ENCODE data around the gene ALAS1.

DNA sequence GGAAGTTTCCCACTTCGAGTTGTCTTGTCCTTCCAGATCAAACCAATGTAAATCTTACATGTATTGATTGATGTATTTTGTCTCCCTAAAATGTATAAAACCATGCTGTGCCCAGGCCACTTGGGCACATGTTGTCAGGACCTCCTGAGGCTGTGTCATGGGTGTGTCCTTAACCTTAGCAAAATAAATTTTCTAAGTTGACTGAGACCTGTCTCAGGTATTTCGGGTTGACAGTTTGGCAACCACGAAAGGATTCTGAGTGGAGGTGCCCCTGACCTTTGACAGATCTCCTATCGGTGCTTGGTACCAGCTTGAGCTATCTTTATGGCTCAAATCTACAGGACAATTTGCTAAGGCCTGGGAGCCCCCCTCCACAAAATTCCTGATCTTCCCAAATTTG, 42.0 kb upstream of the ALAS1 start:
- TF ChIP-seq, protein P1, sequence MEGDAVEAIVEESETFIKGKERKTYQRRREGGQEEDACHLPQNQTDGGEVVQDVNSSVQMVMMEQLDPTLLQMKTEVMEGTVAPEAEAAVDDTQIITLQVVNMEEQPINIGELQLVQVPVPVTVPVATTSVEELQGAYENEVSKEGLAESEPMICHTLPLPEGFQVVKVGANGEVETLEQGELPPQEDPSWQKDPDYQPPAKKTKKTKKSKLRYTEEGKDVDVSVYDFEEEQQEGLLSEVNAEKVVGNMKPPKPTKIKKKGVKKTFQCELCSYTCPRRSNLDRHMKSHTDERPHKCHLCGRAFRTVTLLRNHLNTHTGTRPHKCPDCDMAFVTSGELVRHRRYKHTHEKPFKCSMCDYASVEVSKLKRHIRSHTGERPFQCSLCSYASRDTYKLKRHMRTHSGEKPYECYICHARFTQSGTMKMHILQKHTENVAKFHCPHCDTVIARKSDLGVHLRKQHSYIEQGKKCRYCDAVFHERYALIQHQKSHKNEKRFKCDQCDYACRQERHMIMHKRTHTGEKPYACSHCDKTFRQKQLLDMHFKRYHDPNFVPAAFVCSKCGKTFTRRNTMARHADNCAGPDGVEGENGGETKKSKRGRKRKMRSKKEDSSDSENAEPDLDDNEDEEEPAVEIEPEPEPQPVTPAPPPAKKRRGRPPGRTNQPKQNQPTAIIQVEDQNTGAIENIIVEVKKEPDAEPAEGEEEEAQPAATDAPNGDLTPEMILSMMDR (IDR thresholded peaks at IDR 0.05): no peak
- no peak for TF ChIP-seq POLR2A (IDR thresholded peaks at IDR 0.05)

All from adrenal gland (tissue), 5 donors.